KMS-11 (cell line): ENCODE results near the gene ACTL7B.

Experiments
- H2AFZ ChIP-seq: fragments of 200-600 bp; sonication (generic); 2 replicates; pipeline ENCODE4 v1.6.1; 2016; ENCODE audit warnings: antibody characterized with exemption, mixed run types, low read depth
- H3K27ac ChIP-seq: fragments of 200-600 bp; sonication (generic); 2 replicates; pipeline ENCODE4 v1.6.1; 2016; ENCODE audit warnings: mild to moderate bottlenecking, mixed run types
- H3K27me3 ChIP-seq: fragments of 200-600 bp; sonication (generic); 2 replicates; pipeline ENCODE4 v1.6.1; 2017; ENCODE audit warnings: mild to moderate bottlenecking, low read depth, mixed run types, moderate library complexity; ENCODE audit not compliant: insufficient read depth
- H3K36me3 ChIP-seq: fragments of 200-600 bp; sonication (generic); 2 replicates; pipeline ENCODE4 v1.6.1; 2017; ENCODE audit warnings: mild to moderate bottlenecking, mixed run types; ENCODE audit not compliant: insufficient read depth
- H3K4me1 ChIP-seq: fragments of 200-600 bp; sonication (generic); 2 replicates; pipeline ENCODE4 v1.6.1; 2016; ENCODE audit warnings: mild to moderate bottlenecking, low read depth, mixed run types; ENCODE audit not compliant: poor library complexity, severe bottlenecking
- H3K4me2 ChIP-seq: fragments of 200-600 bp; sonication (generic); 2 replicates; pipeline ENCODE4 v1.7.0; 2016; ENCODE audit warnings: mild to moderate bottlenecking, mixed run types
- H3K4me3 ChIP-seq: fragments of 200-600 bp; sonication (generic); IDR thresholded peaks from 2 replicates; pipeline ENCODE4 v1.6.1; 2017; ENCODE audit warnings: low read depth, low read length, mixed read lengths; ENCODE audit not compliant: insufficient read depth
- H3K79me2 ChIP-seq: fragments of 200-600 bp; sonication (generic); 2 replicates; pipeline ENCODE4 v1.6.1; 2016; ENCODE audit warnings: low read depth, mixed run types; ENCODE audit not compliant: insufficient read depth
- H3K9ac ChIP-seq: fragments of 200-600 bp; sonication (generic); 2 replicates; pipeline ENCODE4 v1.6.1; 2016; ENCODE audit warnings: mild to moderate bottlenecking, mixed run types
- H4K20me1 ChIP-seq: fragments of 200-600 bp; sonication (generic); 2 replicates; pipeline ENCODE4 v1.6.1; 2016; ENCODE audit warnings: mild to moderate bottlenecking, mixed run types; ENCODE audit not compliant: insufficient read depth
- CTCF ChIP-seq: fragments of 200-600 bp; sonication (generic); conservative IDR thresholded peaks from 2 replicates; pipeline ENCODE4 v1.6.1; 2017; ENCODE audit warnings: low read depth, mild to moderate bottlenecking, antibody characterized with exemption, low read length, moderate library complexity, mixed read lengths

Gene ACTL7B

GRCh38 chr9:108866001-108866420 lies 10.2 kb upstream of the ACTL7B start:
- Histone ChIP-seq H3K27ac (no peak overlapping the region), H3K9ac (no peak overlapping the region), H4K20me1 (no peaks in the 10 kb centered on the region), H3K27me3 (no peaks in the 10 kb centered on the region), H2AFZ (no peak overlapping the region), H3K4me2 (no peak overlapping the region), H3K36me3 (no peaks in the 10 kb centered on the region), H3K79me2 (no peaks in the 10 kb centered on the region), H3K4me1 (no peaks in the 10 kb centered on the region), H3K4me3 (no peak overlapping the region)
- TF ChIP-seq CTCF = no peak

GRCh38 chr9:108865037-108865436 lies 9.3 kb upstream of the ACTL7B start:
- no peaks in the 10 kb centered on the region for H3K36me3 ChIP-seq
- no peaks in the 10 kb centered on the region for H3K4me1 ChIP-seq
- no peak overlapping the region for H2AFZ ChIP-seq
- H3K4me2 ChIP-seq = no peak overlapping the region
- H3K79me2 ChIP-seq = no peaks in the 10 kb centered on the region
- no peak overlapping the region for H3K27ac ChIP-seq
- TF ChIP-seq CTCF = no peak
- no peaks in the 10 kb centered on the region for H4K20me1 ChIP-seq
- no peak overlapping the region for H3K4me3 ChIP-seq
- H3K27me3 ChIP-seq = no peaks in the 10 kb centered on the region
- no peak overlapping the region for H3K9ac ChIP-seq

- no peak for TF ChIP-seq CTCF
- no peaks in the 10 kb centered on the region for H3K4me1 ChIP-seq
Measured at GRCh38 chr9:108864446-108864845, 8.7 kb upstream of the ACTL7B start.

GRCh38 chr9:108863891-108864290 lies 8.1 kb upstream of the ACTL7B start:
- no peaks in the 10 kb centered on the region for H3K79me2 ChIP-seq
- H3K4me1 ChIP-seq = no peaks in the 10 kb centered on the region
- TF ChIP-seq CTCF = no peak

More at GRCh38 chr9:108864446-108864845, 8.7 kb upstream of the ACTL7B start:
- no peaks in the 10 kb centered on the region for H3K36me3 ChIP-seq
- H4K20me1 ChIP-seq = no peaks in the 10 kb centered on the region
- no peak overlapping the region for H3K9ac ChIP-seq
- no peak overlapping the region for H3K4me2 ChIP-seq
- no peak overlapping the region for H3K27ac ChIP-seq
- no peak overlapping the region for H3K4me3 ChIP-seq
- no peak overlapping the region for H2AFZ ChIP-seq
- H3K27me3 ChIP-seq = no peaks in the 10 kb centered on the region
- H3K79me2 ChIP-seq = no peaks in the 10 kb centered on the region

More at GRCh38 chr9:108863891-108864290, 8.1 kb upstream of the ACTL7B start:
- Histone ChIP-seq H3K36me3 (no peaks in the 10 kb centered on the region), H3K27ac (no peak overlapping the region), H2AFZ (no peak overlapping the region), H4K20me1 (no peaks in the 10 kb centered on the region), H3K4me3 (no peak overlapping the region), H3K9ac (no peak overlapping the region), H3K4me2 (no peak overlapping the region), H3K27me3 (no peaks in the 10 kb centered on the region)
